ENCODE measurements around the gene TLX2.
A peak's percentile ranks its signal among the peaks of the same experiment; 100 is the strongest.

Gene TLX2

GRCh38 chr2:74551942-74552913 lies 38.0 kb downstream of the TLX2 start:
- no peak overlapping the region for H3K4me2 ChIP-seq (ENCODE audit: low read depth, low read length)
- no peak for DNase-seq
- peaks cover 34% of the 10 kb centered on the region for H3K27me3 ChIP-seq (replicated peaks; ENCODE audit: insufficient read depth, low read length)
- no peaks in the 10 kb centered on the region for H3K9me2 ChIP-seq (replicated peaks; ENCODE audit: insufficient read depth, low read length)
- H3K9me3 ChIP-seq (replicated peaks; ENCODE audit: insufficient read depth, low read length), result no peaks in the 10 kb centered on the region
- 0 out of 2 replicates have a peak, but pooled peaks cover 2% of the 10 kb centered on the region for H3K36me3 ChIP-seq (replicated peaks; ENCODE audit: insufficient read depth, low read length)
- H3K9ac ChIP-seq (ENCODE audit: low read length), result no peak overlapping the region
- H2AFZ ChIP-seq (ENCODE audit: low read length), result no peak overlapping the region
- peaks cover 9% of the 10 kb centered on the region; the same call in 1 of the 2 replicates for H3K79me2 ChIP-seq (ENCODE audit: low read length)
- H3F3A ChIP-seq (ENCODE audit: insufficient read depth, low read length), result no peaks in the 10 kb centered on the region
- TF ChIP-seq EZH2 (optimal IDR thresholded peaks at IDR 0.05; ENCODE audit: low read depth, low read length) (no peak), EZH2phosphoT487 (IDR thresholded peaks at IDR 0.05; ENCODE audit: low read length) (no peak), CTCF (IDR thresholded peaks at IDR 0.05; ENCODE audit: low read length) (no peak)
- no peak overlapping the region for H3K4me3 ChIP-seq (ENCODE audit: low read length)
- no peaks in the 10 kb centered on the region for H4K20me1 ChIP-seq (ENCODE audit: insufficient read depth, low read length)
- no peak overlapping the region for H3K27ac ChIP-seq (ENCODE audit: low read length)
- H3K4me1 ChIP-seq (ENCODE audit: low read length), result peaks cover 3% of the 10 kb centered on the region; the same call in 1 of the 2 replicates

- Histone ChIP-seq H2AFZ (ENCODE audit: low read length) (peak overlapping the region; percentile 87), H3K79me2 (ENCODE audit: low read length) (peaks cover 9% of the 10 kb centered on the region; the same call in 1 of the 2 replicates), H4K20me1 (ENCODE audit: insufficient read depth, low read length) (no peaks in the 10 kb centered on the region), H3K4me2 (ENCODE audit: low read depth, low read length) (peak overlapping the region; percentile 94; the same call in 1 of the 2 replicates), H3K36me3 (replicated peaks; ENCODE audit: insufficient read depth, low read length) (0 out of 2 replicates have a peak, but pooled peaks cover 2% of the 10 kb centered on the region), H3K9me3 (replicated peaks; ENCODE audit: insufficient read depth, low read length) (no peaks in the 10 kb centered on the region), H3K27ac (ENCODE audit: low read length) (no peak overlapping the region), H3K4me1 (ENCODE audit: low read length) (peaks cover 3% of the 10 kb centered on the region; the same call in 1 of the 2 replicates), H3K9me2 (replicated peaks; ENCODE audit: insufficient read depth, low read length) (no peaks in the 10 kb centered on the region), H3K27me3 (replicated peaks; ENCODE audit: insufficient read depth, low read length) (peaks cover 25% of the 10 kb centered on the region), H3F3A (ENCODE audit: insufficient read depth, low read length) (no peaks in the 10 kb centered on the region), H3K9ac (ENCODE audit: low read length) (no peak overlapping the region), H3K4me3 (ENCODE audit: low read length) (peak overlapping the region; percentile 93; the same call in 1 of the 2 replicates)
- DNase-seq, result no peak
- TF ChIP-seq CTCF (IDR thresholded peaks at IDR 0.05; ENCODE audit: low read length) (no peak), EZH2phosphoT487 (IDR thresholded peaks at IDR 0.05; ENCODE audit: low read length) (no peak), EZH2 (optimal IDR thresholded peaks at IDR 0.05; ENCODE audit: low read depth, low read length) (no peak)
These were observed 38.9 kb downstream of the TLX2 start for GRCh38 chr2:74552914-74553811.
